ENCODE measurements around the gene NHSL1.

Gene NHSL1

DNA sequence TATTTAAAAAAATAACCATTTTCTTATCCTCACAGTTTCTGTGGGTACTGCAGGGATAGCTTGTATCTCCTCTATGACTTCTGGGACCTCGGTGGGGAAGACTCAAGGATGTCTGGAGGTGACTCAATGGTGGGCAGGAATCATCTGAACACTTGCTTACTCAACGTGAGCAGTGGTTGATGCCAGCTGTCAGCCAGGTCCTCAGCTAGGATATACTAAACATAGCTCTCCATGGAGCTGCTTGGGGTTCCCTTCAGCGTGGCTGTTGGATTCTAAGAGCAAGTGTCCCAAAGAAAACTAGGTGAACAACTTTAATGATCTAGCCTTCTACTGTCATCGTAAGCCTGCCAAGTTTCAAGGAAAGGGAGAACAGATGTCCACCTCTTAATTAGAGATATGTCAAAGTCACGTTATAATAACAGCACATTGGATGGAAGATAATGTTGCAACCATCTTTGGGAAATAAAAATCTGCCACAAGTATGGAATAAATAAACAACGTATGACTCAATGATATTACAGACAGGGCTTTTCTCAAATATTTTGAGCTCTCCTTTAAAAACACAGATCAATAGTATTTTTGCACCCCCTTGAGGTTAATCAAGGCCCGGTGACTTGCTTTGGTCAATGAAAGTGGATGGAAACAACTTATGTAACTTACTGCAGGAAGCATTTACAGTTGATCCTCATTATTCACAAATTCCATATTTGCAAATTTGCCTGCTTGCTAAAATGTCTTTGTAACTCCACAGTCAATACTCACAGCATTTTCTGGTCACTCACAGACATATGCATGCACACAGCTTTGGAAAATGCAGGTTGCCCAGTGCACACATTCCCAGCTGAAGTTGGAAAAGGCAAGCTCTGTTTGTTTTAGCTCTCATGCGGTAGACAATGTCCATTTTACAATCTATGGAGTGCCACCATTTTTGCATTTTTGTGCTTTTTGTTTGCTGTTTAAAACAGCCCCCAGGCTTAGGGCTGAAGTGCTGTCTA is 101.9 kb downstream of the NHSL1 start:
- no peak for DNase-seq

DNA sequence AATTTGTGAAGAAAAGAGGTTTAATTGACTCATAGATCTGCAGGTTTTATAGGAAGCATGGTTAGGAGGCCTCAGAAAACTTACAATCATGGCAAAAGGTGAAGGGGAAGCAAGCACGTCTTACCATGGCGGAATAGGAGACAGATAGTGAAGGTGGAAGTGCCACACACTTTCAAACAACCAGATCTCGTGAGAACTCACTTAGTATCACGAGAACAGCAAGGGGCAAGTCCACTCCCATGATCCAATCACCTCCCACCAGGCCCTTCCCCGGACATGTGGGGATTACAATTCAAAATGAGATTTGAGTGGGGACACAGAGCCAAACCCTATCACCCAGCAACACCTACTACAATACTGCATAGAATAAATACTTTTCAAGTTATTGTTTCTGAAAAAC is 102.6 kb downstream of the NHSL1 start:
- no peak for DNase-seq

DNA sequence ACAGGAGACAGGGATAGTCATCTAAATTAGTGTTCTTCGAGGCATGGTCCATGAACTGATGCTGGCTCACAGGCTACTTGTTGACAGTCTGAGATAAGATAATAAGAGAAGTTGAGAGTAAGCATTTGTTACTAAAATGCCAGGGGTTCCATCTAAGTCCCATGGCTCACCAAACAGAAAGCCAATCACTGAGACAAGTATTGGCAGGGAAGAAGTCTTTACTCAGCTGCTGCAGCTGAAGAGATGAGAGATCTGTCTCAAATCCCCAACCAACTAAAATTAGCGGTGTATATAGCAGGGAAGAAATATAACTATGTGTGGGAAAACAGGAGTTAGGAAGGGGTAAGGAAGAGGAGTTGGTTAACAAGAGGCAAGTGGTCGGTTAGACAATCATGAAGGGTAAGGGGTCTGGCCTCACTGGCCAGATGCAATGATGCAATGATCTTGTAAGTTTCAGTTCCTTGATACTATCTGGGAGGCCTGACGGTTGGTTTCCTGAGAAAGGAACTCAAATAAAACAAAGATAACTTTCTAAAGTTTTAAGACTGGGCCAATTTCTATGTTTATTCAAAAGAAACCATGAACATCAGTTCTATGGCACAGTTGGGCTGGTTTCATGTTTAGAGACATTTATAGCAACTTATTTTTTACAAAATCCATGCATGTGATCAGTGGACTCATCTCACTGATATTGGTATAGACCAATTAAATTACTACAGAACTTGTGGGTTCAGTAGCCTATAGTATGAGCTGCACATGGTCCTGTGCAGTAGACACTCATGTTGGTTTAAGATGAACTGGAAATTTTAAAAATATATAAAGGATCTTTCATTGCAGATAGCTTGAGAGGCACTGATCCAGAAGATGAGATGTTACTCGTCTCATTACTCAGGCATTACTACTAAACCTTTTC is 105.2 kb downstream of the NHSL1 start:
- no peak for DNase-seq

DNA sequence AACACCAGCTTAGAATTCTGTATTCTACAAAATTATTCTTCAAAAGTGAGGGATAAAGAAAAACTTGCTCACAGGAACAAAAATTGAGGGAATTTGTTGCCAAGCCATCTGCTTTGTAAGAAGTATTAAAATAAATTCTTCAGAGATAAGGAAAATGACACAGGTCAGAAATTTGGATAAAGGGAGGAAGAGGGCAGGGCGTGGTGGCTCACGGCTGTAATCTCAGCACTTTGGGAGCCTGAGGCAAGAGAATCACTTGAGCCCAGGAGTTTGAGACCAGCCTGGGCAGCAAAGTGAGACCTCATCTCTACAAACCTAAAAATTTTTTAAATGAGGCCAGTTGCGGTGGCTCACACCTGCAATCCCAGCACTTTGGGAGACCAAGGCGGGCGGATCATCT is 109.7 kb downstream of the NHSL1 start:
- DNase-seq, result no peak

DNA sequence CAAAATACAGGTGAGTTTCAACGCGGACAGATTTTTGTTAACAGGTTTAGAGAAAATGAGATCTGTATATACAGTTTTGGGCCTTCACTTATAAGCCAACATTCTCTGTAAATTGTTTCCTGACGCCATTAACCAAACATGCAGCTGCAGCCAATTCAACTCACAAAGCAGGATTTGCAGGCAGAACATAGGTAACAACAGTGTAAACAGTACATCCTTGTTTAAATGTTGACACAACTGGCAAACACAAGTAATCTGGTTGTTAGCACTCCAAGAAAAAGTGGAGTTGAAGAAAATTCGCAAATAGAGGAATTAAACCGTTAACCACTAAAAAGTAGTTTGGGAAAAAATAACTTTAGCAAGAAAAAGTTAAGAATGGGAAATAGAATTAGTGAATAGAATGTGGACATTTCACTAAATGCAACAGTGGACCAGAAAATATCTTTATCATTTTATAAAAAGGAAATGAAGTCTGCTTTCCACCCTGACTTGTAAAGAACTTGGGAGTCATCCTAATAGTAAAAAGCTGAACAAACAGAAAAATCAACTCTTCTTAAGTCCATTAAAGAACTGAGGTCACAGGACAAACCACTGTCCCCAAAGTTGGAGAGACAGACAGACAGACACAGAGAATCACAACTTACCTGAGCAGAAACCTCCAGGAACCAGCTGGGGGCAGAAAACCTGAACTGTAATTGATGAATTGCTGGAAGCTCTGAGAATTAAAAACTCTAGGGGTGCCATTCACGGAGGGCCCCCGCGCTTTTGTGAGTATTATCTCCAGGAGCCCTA is 111.5 kb downstream of the NHSL1 start:
- no peak for DNase-seq

DNA sequence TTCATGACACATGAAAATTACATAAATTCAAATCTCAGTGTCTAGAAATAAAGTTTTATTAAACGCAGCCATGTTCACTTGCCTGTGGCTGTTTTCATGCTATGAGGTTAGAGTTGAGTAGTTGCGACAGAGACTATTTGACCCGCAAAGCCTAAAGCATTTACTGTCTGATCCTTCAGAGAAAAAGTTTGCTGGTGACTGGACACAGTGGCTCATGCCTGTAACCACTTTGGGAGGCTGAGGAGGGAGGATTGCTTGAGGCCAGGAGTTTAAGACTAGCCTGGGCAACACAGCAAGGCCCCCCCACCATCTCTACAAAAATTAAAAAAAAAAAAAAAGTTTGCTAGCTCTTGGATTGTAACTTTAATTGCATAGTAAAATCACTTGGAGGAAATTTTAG is 112.4 kb downstream of the NHSL1 start:
- DNase-seq, result no peak

DNA sequence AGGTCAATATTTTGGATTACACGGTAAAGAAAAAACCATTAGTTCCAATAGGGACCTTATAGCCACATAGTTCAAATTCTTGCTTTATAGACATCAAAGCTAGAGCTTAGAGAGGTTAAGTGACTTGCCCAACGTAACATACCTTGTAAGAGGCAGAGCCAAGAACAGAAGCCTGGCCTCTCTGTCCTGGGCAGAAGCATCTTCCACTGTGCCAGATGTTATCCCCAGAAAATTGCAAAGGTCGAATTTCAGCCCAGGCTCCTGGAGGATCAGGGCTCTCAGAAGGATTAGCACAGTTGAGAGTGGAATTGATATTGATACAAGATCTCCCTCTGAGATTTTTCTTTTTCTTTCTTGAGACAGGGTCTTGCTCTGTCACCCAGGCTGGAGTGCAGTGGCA is 115.5 kb downstream of the NHSL1 start:
- DNase-seq, result no peak

DNA sequence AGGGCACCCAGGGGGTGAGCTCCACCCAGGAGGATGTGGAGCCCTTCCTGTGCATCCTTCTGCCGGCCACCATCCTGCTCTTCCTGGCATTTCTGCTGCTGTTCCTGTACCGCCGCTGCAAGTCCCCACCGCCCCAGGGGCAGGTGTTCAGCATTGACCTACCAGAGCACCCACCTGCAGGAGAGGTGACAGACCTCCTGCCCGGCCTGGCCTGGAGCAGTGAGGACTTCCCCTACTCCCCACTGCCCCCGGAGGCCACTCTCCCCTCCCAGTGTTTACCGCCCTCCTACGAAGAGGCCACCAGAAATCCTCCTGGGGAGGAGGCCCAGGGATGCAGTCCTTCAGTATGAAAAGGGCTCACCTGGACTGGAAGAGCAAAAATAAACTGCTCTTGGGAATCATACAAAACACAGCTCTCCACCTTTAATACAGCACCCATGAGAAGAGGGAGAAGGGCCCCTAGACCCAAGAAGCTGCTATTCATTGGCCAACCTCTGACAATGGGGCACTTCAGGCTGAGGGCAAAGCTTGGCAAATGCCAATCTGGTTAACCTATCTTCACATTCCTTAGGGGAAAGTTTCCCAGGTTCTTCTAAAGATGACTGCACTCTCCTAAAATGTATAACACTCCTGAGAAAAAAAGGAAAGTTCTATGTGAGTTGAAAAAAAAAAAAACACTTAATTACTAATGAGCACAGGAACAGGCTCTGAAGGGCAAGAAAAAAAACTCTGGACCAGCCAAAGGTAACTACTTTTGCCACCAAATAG is 116.6 kb downstream of the NHSL1 start:
- no peak for DNase-seq

DNA sequence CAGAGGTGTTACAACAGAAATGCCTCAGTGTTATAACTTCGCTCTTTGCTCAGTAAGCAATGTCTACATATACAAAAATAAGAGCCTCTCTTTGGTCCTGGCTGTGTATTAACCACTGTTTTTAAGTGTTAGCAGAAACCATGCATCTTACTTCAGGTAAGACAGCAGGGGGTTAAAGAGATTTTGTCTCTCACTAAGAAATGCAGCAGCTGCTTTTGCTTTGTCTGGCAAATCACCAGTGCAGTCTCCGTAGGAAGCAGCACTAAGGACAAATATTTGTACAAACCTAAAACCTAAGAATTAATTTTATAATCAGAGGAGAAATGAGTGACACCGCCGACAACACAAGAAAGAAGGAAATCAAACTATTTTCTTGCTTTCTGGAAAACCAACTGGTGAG is 120.8 kb downstream of the NHSL1 start:
- no peak for DNase-seq

DNA sequence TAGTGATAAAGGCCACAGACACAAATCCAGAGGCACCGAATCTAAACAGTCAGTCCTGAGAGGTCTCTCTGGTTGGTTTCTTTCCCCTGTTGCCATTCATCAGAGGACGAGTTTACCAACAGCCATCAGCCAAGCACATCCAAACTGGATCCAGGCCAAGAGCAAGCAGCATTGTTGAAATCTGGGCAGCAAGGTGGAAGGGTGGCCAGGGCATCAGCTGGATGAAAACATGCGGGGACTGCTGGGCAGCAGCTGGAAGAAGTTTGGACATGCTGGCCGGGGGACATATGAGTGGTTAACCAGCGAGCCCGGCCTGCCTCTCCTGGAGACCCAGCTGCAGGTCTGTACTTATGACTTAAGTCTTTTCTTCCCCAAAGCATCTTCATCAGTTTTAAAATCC is 121.5 kb downstream of the NHSL1 start, which contains the start of gene SMIM28:
Gene SMIM28, plus strand, starts transcription at position 62 of the 400 bp plus-strand sequence. Its CDS starts 168 bp downstream, at position 230.
- DNase-seq, result no peak

DNA sequence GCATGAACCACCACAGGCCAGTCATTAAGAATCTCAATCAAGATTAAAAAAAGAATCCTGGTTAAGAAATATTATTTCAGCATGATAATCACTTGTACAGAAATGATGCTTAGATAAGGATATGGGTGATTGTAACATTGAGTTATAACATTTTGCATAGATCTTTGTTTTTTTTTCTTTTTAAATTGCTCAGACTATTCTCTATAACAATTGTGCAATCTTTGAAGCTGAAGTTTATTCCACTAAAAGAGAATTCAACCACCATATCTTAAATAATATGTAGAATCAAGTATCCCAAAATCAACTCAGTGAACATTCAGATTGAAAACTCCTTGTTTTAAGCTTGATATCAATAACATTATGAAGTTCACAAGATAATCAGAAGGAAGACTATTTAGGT is 122.3 kb downstream of the NHSL1 start:
- DNase-seq, result no peak

DNA sequence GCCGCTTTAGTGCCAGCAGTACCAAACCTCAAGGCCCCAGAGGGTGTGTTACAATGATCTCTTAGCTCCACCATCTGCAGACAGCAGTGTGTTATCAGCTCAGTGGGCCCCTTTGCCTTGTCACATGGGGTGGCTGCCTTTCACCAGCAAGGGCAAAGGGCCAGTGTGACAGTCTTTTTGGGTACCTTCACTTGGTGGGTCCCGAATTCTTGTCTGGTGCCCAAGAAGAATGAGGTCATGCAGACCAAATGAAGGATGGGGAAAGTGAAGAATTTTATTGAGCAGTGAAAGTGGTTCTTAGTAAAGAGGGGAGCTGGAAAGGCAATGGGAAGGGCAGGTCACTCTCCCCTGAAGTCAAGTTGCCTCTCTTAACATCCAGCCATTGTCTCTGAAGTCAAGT is 124.5 kb downstream of the NHSL1 start:
- no peak for DNase-seq

DNA sequence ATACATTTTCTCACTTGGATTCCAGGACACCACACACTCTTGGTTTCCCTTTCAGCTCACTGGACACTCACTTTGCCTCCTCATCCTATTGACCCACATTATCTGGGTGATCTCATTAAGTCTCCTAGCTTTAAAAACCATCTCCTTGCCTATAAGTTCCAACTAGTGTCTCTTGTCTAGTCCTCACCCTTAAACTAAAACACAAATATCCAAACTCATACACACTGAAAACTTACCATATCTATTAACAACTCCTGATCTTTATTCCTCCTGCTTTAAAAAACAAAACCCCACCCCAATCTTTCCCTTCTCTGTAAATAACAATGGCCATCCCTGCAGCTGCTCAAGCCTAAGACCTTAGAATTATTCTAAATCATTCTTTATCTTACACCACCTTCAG is 125.1 kb downstream of the NHSL1 start:
- DNase-seq, result no peak

DNA sequence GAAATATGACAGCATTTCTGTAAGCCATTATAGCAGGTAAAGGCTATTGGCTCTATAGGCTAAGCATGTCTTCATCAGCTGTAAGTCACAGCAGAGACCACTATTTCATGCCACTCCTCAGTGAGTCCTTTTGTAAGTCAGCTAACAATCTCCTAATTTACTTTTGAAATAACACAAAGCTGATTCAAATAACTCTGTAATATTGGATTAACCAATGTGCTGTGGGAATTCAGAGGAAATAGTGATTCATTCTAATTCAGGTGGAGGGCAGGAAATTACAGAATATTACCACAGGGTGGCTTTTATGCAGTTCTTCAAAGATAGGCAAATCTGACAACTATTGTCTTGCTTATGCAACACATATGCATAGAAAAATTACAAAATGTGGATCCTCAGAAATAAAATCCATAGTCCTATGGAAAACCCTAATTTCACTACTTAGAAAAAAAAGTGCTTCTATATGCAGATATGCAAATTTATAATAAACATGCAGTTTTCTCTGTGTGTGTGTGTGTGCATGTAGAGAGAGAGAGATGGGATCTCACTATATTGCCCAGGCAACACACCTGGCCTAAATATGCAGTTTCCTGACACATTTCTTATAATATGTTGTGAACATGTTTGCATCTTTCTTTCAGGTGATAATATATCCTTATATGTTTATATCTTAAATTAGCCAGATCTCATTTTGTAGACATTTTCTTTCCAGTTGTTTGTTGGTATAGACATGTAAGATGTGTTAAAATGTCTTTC is 126.4 kb downstream of the NHSL1 start:
- DNase-seq, result no peak

Data from T1000 (cell line).